WTC11 (cell line): ENCODE results near the gene BBS2. TPM values are rescaled to one million over a fixed set of nuclear protein-coding genes. Genes with fewer than 3 reads are reported as not detected.

ENCODE experiments used
- ATAC-seq: fragments of 200-7000 bp; cut with Tn5 transposase; 2 replicates; pipeline ENCODE4 v1.10.0; 2021; ENCODE audit warnings: mild to moderate bottlenecking, moderate library complexity
- CTCF ChIA-PET: fragments of 300-600 bp; sonication (Branson Sonifier 250); formaldehyde crosslinking; loops from one replicate; lab custom pipeline; 2021; ENCODE audit warnings: antibody characterized with exemption; lab: Charles Lee
- POLR2A ChIA-PET: fragments of 350-600 bp; sonication (Branson Sonifier 250); formaldehyde crosslinking; loops from one replicate; lab custom pipeline; 2021; ENCODE audit warnings: antibody characterized with exemption; lab: Charles Lee
- DNase-seq: peaks from one replicate; pipeline ENCODE4 v3.0.0; 2021; ENCODE audit warnings: low spot score
- H3K27ac Mint-ChIP-seq: 2 replicates; pipeline ENCODE4 v1.8.0; 2021; ENCODE audit warnings: mixed read lengths
- H3K27me3 Mint-ChIP-seq: 2 replicates; pipeline ENCODE4 v1.8.0; 2021; ENCODE audit warnings: low read depth, mild to moderate bottlenecking, moderate library complexity, mixed read lengths
- H3K36me3 Mint-ChIP-seq: 2 replicates; pipeline ENCODE4 v1.8.0; 2021; ENCODE audit warnings: mixed read lengths
- H3K4me1 Mint-ChIP-seq: 2 replicates; pipeline ENCODE4 v1.8.0; 2022; ENCODE audit warnings: mixed read lengths
- H3K4me3 Mint-ChIP-seq: 2 replicates; pipeline ENCODE4 v1.8.0; 2021; ENCODE audit warnings: mild to moderate bottlenecking, moderate library complexity, mixed read lengths
- H3K9me3 Mint-ChIP-seq: 2 replicates; pipeline ENCODE4 v1.8.0; 2021; ENCODE audit warnings: mixed read lengths
- AR ChIP-seq: fragments of 250-450 bp; sonication (Bioruptor Pico); IDR thresholded peaks from 2 replicates; pipeline ENCODE4 v1.9.0; 2021; ENCODE audit warnings: mild to moderate bottlenecking
- ESRRA ChIP-seq: sonication (generic); formaldehyde crosslinking; IDR thresholded peaks from 2 replicates; pipeline ENCODE4 v1.8.1; 2022; ENCODE audit warnings: mild to moderate bottlenecking, missing genetic modification reagents, borderline replicate concordance
- ETV6 ChIP-seq: sonication (generic); formaldehyde crosslinking; IDR thresholded peaks from 2 replicates; pipeline ENCODE4 v1.8.1; 2022; ENCODE audit warnings: mild to moderate bottlenecking, missing genetic modification reagents
- GTF2I ChIP-seq: fragments of 250-450 bp; sonication (Bioruptor Pico); conservative IDR thresholded peaks from 2 replicates; pipeline ENCODE4 v1.4.0; 2021; ENCODE audit warnings: mild to moderate bottlenecking
- IRF2 ChIP-seq: sonication (generic); formaldehyde crosslinking; IDR thresholded peaks from 2 replicates; pipeline ENCODE4 v1.8.0; 2022; ENCODE audit warnings: low read depth, missing genetic modification reagents, borderline replicate concordance
- MYBL2 ChIP-seq: sonication (generic); formaldehyde crosslinking; IDR thresholded peaks from 2 replicates; pipeline ENCODE4 v1.8.1; 2023; ENCODE audit warnings: mild to moderate bottlenecking, moderate library complexity, missing genetic modification reagents
- NR1H2 ChIP-seq: sonication (generic); formaldehyde crosslinking; IDR thresholded peaks from 2 replicates; pipeline ENCODE4 v1.9.0; 2021; ENCODE audit warnings: mild to moderate bottlenecking, moderate library complexity, missing genetic modification reagents
- RELA ChIP-seq: sonication (generic); formaldehyde crosslinking; IDR thresholded peaks from 2 replicates; pipeline ENCODE4 v1.8.1; 2022; ENCODE audit warnings: missing genetic modification reagents, mild to moderate bottlenecking, borderline replicate concordance
- USF1 ChIP-seq: sonication (generic); formaldehyde crosslinking; IDR thresholded peaks from 2 replicates; pipeline ENCODE4 v1.8.0; 2022; ENCODE audit warnings: mild to moderate bottlenecking, missing genetic modification reagents
- total RNA-seq: library from RNA; stranded (reverse); gene quantifications from 3 replicates; pipeline ENCODE4 v1.2.3, GENCODE V29; 2021
- TF ChIP-seq, protein P1 (sequence below): fragments of 250-450 bp; sonication (Bioruptor Pico); IDR thresholded peaks from 2 replicates; pipeline ENCODE4 v2.1.2; 2022; ENCODE audit warnings: mild to moderate bottlenecking, moderate library complexity
- TF ChIP-seq, protein P2 (sequence below): sonication (generic); formaldehyde crosslinking; IDR thresholded peaks from 2 replicates; pipeline ENCODE4 v1.8.1; 2023; ENCODE audit warnings: mild to moderate bottlenecking, missing genetic modification reagents, moderate library complexity
- TF ChIP-seq, protein P3 (sequence below): sonication (generic); formaldehyde crosslinking; IDR thresholded peaks from 2 replicates; pipeline ENCODE4 v1.8.0; 2022; ENCODE audit warnings: mild to moderate bottlenecking, missing genetic modification reagents
- TF ChIP-seq, protein P4 (sequence below): sonication (generic); formaldehyde crosslinking; IDR thresholded peaks from 2 replicates; pipeline ENCODE4 v1.8.0; 2022; ENCODE audit warnings: mild to moderate bottlenecking, missing genetic modification reagents
- TF ChIP-seq, protein P5 (sequence below): sonication (generic); formaldehyde crosslinking; IDR thresholded peaks from 2 replicates; pipeline ENCODE4 v1.8.1; 2023; ENCODE audit warnings: mild to moderate bottlenecking, missing genetic modification reagents, moderate library complexity

The BBS2 gene
- total RNA-seq, 1 experiment from 2014 or later: 19.1 TPM

DNA sequence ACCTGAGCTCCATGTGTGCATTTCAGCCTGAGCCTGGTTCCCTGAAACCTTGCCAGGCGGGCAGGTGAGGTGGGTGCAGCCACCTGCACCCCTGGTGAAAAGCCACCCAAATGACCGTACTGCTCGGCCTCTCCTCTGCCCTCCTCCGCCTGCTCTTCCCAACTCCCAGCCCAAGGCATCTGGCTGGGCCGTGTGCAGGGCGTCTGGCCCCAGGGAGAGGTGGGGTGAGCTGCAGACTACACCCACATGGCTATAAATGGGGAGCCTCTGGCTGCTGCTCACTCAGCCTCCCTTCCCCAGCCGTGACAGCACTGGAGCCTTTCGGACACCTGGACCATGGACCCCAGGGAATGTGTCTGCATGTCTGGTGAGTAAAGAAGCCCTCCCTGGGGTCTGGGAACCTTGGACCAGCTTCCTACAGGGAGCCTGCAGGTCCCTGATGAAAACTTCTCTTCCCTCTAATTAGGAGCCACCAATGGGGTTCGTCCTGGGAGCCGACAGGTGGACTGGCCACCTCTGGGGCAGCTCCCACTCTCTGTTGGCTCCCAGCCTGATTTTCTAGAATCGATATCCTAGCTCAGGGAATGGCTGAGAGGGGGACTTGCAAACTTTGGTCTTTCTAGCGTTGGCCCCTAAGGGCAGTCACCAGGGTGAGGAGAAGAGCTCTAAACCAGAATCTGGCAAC is 45.1 kb upstream of the BBS2 start, which contains the start of gene MT4:
Gene MT4, plus strand, starts transcription at position 281 of the 685 bp plus-strand sequence. Its CDS starts 56 bp downstream, at position 337.
- Mint-ChIP-seq H3K27ac (no peak within 1 kb of the TSS), H3K4me3 (no peak within 1 kb of the TSS), H3K9me3 (no peaks in the 10 kb centered on the region), H3K4me1 (no peaks in the 10 kb centered on the region), H3K36me3 (no peaks in the 10 kb centered on the region), H3K27me3 (peaks cover 5% of the 10 kb centered on the region)
- POLR2A ChIA-PET: no interaction called here
- CTCF ChIA-PET: interaction anchor here (1.1 kb wide), 1 partner anchor 36 kb away, joined by 6 read pairs; no protein-coding TSS in a partner anchor
- DNase-seq: no peak
- ATAC-seq: no peak
- TF ChIP-seq IRF2 (CRISPR knock-in tag): no peak
- TF ChIP-seq, protein P1, sequence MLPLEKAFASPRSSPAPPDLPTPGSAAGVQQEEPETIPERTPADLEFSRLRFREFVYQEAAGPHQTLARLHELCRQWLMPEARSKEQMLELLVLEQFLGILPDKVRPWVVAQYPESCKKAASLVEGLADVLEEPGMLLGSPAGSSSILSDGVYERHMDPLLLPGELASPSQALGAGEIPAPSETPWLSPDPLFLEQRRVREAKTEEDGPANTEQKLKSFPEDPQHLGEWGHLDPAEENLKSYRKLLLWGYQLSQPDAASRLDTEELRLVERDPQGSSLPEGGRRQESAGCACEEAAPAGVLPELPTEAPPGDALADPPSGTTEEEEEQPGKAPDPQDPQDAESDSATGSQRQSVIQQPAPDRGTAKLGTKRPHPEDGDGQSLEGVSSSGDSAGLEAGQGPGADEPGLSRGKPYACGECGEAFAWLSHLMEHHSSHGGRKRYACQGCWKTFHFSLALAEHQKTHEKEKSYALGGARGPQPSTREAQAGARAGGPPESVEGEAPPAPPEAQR: no peak
- TF ChIP-seq ESRRA (CRISPR knock-in tag): no peak
- TF ChIP-seq RELA: no peak
- TF ChIP-seq, protein P2, sequence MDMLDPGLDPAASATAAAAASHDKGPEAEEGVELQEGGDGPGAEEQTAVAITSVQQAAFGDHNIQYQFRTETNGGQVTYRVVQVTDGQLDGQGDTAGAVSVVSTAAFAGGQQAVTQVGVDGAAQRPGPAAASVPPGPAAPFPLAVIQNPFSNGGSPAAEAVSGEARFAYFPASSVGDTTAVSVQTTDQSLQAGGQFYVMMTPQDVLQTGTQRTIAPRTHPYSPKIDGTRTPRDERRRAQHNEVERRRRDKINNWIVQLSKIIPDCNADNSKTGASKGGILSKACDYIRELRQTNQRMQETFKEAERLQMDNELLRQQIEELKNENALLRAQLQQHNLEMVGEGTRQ (CRISPR knock-in tag): no peak
- no peak for TF ChIP-seq MYBL2 (CRISPR knock-in tag)

- Mint-ChIP-seq H3K9me3 (no peaks in the 10 kb centered on the region), H3K27ac (no peak overlapping the region), H3K36me3 (no peaks in the 10 kb centered on the region), H3K4me3 (no peak overlapping the region), H3K27me3 (no peaks in the 10 kb centered on the region; the same call in 1 of the 2 replicates), H3K4me1 (no peaks in the 10 kb centered on the region)
- ATAC-seq (no peak), DNase-seq (no peak)
- ChIA-PET CTCF (interaction anchor here (1.3 to 1.7 kb wide), 2 partner anchors 14 to 40 kb away, joined by 4 read pairs; no protein-coding TSS in a partner anchor), POLR2A (no interaction called here)
- TF ChIP-seq, protein P3, sequence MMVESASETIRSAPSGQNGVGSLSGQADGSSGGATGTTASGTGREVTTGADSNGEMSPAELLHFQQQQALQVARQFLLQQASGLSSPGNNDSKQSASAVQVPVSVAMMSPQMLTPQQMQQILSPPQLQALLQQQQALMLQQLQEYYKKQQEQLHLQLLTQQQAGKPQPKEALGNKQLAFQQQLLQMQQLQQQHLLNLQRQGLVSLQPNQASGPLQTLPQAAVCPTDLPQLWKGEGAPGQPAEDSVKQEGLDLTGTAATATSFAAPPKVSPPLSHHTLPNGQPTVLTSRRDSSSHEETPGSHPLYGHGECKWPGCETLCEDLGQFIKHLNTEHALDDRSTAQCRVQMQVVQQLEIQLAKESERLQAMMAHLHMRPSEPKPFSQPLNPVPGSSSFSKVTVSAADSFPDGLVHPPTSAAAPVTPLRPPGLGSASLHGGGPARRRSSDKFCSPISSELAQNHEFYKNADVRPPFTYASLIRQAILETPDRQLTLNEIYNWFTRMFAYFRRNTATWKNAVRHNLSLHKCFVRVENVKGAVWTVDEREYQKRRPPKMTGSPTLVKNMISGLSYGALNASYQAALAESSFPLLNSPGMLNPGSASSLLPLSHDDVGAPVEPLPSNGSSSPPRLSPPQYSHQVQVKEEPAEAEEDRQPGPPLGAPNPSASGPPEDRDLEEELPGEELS: no peak
- TF ChIP-seq, protein P4, sequence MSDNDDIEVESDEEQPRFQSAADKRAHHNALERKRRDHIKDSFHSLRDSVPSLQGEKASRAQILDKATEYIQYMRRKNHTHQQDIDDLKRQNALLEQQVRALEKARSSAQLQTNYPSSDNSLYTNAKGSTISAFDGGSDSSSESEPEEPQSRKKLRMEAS (CRISPR knock-in tag): no peak
- TF ChIP-seq, protein P5, sequence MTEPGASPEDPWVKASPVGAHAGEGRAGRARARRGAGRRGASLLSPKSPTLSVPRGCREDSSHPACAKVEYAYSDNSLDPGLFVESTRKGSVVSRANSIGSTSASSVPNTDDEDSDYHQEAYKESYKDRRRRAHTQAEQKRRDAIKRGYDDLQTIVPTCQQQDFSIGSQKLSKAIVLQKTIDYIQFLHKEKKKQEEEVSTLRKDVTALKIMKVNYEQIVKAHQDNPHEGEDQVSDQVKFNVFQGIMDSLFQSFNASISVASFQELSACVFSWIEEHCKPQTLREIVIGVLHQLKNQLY: no peak
- TF ChIP-seq GTF2I (CRISPR knock-in tag): no peak
- TF ChIP-seq AR (CRISPR knock-in tag): no peak
- no peak for TF ChIP-seq NR1H2 (CRISPR knock-in tag)
- TF ChIP-seq ETV6 (CRISPR knock-in tag): no peak
- no peak for TF ChIP-seq USF1 (CRISPR knock-in tag)
Measured at GRCh38 chr16:56561126-56561525, 41.3 kb upstream of the BBS2 start.
